NT2/D1 (cell line): ENCODE results near the gene GNMT.

Experiments
- DNase-seq: peaks from one replicate; pipeline ENCODE4 v3.0.0-alpha.2; 2011; ENCODE audit warnings: low read depth, low spot score
- H3K27me3 ChIP-seq: 2 replicates; pipeline ENCODE4 v1.6.0; 2011; ENCODE audit warnings: mild to moderate bottlenecking; ENCODE audit not compliant: insufficient read length, insufficient read depth
- H3K36me3 ChIP-seq: 2 replicates; pipeline ENCODE4 v1.6.1; 2011; ENCODE audit warnings: mild to moderate bottlenecking, low read length, mixed read lengths; ENCODE audit not compliant: insufficient read depth, insufficient read length
- H3K4me1 ChIP-seq: 2 replicates; pipeline ENCODE4 v1.5.1; 2011; ENCODE audit not compliant: insufficient read depth, insufficient read length
- H3K4me3 ChIP-seq: 2 replicates; pipeline ENCODE4 v1.5.1; 2011; ENCODE audit warnings: low read depth; ENCODE audit not compliant: insufficient read length
- H3K9ac ChIP-seq: 2 replicates; pipeline ENCODE4 v1.6.0; 2011; ENCODE audit warnings: low read depth; ENCODE audit not compliant: insufficient read length
- H3K9me3 ChIP-seq: 2 replicates; pipeline ENCODE4 v1.5.1; 2011; ENCODE audit warnings: mild to moderate bottlenecking, low read length; ENCODE audit not compliant: insufficient read depth
- SUZ12 ChIP-seq: IDR thresholded peaks from 2 replicates; pipeline ENCODE4 v1.6.1; 2011; ENCODE audit not compliant: insufficient read length, insufficient read depth; ENCODE audit errors: extremely low read depth
- YY1 ChIP-seq: IDR thresholded peaks from 2 replicates; pipeline ENCODE4 v1.6.1; 2011; ENCODE audit not compliant: insufficient read length, insufficient read depth
- ZNF274 ChIP-seq: IDR thresholded peaks from 2 replicates; pipeline ENCODE4 v1.6.1; 2011; ENCODE audit warnings: mild to moderate bottlenecking, low read depth, low read length

Gene GNMT

DNA sequence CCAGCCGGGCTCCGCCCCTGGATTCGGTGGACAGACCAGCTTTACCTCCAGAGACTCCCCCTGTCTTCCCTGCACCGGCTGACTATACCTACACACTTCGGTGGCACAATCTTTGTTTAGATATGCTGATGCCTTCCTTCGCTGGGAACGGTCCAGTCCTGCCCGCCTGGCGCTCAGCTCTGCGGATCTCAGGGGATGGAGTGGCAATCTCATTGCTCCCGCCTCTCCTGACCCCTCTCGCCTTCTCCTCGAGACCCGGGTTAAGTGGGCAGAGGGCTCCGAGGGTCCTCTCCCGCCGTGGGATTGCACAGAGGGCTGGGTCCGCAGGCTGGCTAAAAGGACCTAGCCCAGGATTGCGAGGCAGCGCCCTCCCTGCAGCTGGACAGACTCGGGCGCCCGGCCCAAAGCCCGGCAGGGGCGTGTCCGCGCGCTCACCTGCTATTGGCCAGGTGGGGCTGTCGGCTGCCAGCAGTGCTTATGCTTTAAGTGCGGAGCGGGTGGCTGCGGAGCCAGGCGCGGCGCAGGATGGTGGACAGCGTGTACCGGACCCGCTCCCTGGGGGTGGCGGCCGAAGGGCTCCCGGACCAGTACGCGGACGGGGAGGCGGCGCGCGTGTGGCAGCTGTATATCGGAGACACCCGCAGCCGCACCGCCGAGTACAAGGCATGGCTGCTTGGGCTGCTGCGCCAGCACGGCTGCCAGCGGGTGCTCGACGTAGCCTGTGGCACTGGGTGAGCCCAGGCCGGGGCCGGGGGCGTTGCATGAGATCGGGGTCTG, at the start of gene GNMT:
Gene GNMT, plus strand, starts transcription at position 512 of the 777 bp plus-strand sequence. Its CDS starts 14 bp downstream, at position 526.
- peaks cover 18% of the 10 kb centered on the region for H3K27me3 ChIP-seq
- H3K36me3 ChIP-seq, result peaks cover 35% of the 10 kb centered on the region
- H3K4me3 ChIP-seq, result peak within 1 kb of the TSS; percentile 41
- DNase-seq, result no peak
- H3K9ac ChIP-seq, result peak within 1 kb of the TSS; percentile 63
- TF ChIP-seq YY1 (no peak), SUZ12 (no peak), ZNF274 (no peak)
- no peaks in the 10 kb centered on the region for H3K9me3 ChIP-seq
- H3K4me1 ChIP-seq, result peaks cover 15% of the 10 kb centered on the region

DNA sequence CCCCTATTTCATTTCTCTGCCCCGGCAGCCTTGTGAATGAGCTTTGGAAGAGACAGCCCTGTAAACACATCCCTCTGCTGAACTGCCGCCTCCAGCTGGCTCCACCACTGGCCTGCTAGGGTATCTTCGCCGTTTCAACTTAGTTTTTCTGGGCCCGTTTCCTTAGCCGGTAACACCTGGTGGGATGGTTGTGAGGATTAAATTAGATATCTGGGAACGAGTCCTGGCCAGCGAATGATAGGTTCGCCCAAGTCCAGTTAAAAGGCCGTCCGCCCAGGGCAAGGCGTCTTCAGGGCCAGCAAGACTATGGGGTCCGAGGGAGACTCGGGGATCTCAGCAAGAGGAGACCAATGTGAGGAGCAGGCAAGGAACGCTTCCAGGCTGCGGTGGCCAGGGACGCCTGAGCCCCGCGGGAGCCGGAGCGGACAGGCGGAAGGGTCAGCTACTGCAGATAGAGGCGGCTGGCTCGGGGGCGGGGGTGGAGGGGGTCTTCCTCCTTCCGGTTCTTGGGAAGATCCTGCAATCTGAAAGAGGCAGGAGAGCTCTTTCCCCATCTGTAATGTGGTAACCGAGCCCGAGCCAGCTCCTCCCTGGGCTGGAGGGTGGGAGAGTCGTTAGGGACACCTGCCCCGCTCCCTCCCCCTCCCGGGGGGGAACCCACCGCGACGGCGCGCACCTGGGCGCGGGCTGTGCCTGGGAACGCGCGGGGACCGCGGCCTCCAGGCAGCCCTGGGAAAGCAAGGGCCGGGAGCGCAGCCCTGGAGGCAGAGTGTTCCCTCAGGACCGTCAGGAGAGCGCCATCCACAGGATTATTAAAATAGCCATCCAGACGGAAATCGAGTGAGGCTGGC, 49.2 kb upstream of the GNMT start:
- Histone ChIP-seq H3K4me1 (no peaks in the 10 kb centered on the region), H3K4me3 (peak overlapping the region; percentile 41), H3K27me3 (no peaks in the 10 kb centered on the region), H3K9ac (peak overlapping the region; percentile 80), H3K9me3 (no peaks in the 10 kb centered on the region), H3K36me3 (no peaks in the 10 kb centered on the region)
- DNase-seq, result no peak
- TF ChIP-seq YY1, result no peak
- no peak for TF ChIP-seq ZNF274
- no peak for TF ChIP-seq SUZ12

DNA sequence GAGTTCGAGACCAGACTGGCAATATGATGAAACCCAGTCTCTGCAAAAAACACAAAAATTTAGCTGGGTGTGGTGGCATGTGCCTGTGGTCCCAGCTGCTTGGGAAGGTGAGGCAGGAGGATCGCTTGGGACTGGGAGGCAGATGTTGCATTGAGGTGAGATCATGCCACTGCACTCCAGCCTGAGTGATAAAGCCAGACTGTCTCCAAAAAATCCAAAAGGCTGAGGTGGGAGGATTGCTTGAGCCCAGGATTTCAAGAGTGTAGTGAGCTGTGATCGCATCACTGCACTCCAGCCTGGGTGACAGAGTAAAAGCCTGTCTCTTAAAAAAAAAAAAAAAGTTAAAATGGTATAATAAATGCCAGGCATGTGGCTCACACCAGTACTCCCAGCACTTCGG, 46.0 kb upstream of the GNMT start:
- Histone ChIP-seq H3K27me3 (no peaks in the 10 kb centered on the region), H3K9ac (no peak overlapping the region), H3K36me3 (no peaks in the 10 kb centered on the region), H3K9me3 (no peaks in the 10 kb centered on the region), H3K4me1 (no peaks in the 10 kb centered on the region), H3K4me3 (no peak overlapping the region)
- no peak for DNase-seq
- TF ChIP-seq ZNF274 (no peak), YY1 (no peak), SUZ12 (no peak)

DNA sequence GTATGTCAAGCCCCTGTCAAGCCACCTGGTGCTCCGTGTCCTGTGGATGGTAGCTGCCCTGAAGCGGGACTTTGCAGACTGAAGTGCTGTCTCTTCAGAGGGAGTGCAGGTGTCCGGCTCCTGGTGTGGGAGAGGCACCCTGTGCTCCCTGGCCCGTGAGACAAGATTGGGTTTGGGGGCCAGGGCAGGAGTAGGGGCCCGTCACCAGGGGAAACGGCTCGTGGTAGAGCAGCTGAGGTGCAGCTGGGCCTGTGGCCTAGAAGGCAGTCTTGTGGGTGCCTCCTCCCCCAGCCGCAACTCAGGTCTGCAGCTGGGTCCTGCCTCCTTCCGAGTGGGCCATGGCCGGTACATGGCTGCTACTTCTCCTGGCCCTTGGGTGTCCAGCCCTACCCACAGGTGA, 44.8 kb upstream of the GNMT start, which contains the start of gene PTCRA:
Gene PTCRA, plus strand, starts transcription at position 322 of the 400 bp plus-strand sequence. Its CDS starts 17 bp downstream, at position 339.
- Histone ChIP-seq H3K9ac (no peak within 1 kb of the TSS), H3K9me3 (no peaks in the 10 kb centered on the region), H3K4me3 (no peak within 1 kb of the TSS), H3K4me1 (no peaks in the 10 kb centered on the region), H3K36me3 (no peaks in the 10 kb centered on the region), H3K27me3 (no peaks in the 10 kb centered on the region)
- no peak for TF ChIP-seq ZNF274
- no peak for TF ChIP-seq SUZ12
- no peak for TF ChIP-seq YY1
- DNase-seq, result no peak

DNA sequence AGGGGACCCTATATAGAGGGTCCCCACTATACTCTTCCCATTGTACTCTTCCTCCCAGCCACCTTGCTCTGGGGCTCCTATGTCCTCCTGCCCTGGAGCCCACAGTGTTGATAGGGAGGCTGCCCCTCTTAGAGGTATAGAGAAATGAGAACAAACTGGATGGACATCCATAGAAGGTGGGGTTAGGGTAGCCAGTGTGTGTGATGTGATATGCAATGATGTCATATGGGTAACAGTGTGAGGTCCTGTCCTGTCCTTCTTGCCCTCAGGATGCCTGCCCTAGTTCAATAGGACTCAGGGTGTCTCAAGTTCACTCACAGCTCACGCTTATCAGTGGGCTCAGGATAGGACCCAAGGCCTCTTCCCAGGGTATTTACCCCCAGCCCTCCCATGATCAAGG, 44.3 kb upstream of the GNMT start:
- no peaks in the 10 kb centered on the region for H3K27me3 ChIP-seq
- no peaks in the 10 kb centered on the region for H3K36me3 ChIP-seq
- no peaks in the 10 kb centered on the region for H3K9me3 ChIP-seq
- DNase-seq, result no peak
- no peak overlapping the region for H3K9ac ChIP-seq
- TF ChIP-seq SUZ12 (no peak), ZNF274 (no peak), YY1 (no peak)
- H3K4me1 ChIP-seq, result no peaks in the 10 kb centered on the region
- no peak overlapping the region for H3K4me3 ChIP-seq

DNA sequence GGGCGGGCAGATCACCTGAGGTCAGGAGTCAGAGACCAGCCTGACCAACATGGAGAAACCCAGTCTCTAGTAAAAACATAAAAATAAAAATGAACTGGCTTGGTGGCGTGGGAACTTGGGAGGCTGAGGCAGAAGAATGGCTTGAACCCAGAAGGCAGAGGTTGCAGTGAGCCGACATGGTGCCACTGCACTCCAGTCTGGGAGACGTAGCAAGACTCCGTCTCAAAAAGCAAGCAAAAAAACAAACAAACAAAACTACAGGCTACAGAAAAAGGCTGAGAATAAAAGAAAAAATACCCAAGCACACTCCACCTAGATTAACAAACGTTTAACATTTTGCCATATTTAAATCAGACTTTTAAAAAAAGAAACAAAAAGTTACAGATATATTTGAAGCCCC, 38.8 kb upstream of the GNMT start:
- Histone ChIP-seq H3K4me3 (no peak overlapping the region), H3K9ac (no peak overlapping the region), H3K4me1 (peaks cover 2% of the 10 kb centered on the region), H3K27me3 (no peaks in the 10 kb centered on the region), H3K36me3 (no peaks in the 10 kb centered on the region), H3K9me3 (no peaks in the 10 kb centered on the region)
- TF ChIP-seq ZNF274 (no peak), SUZ12 (no peak), YY1 (no peak)
- no peak for DNase-seq

DNA sequence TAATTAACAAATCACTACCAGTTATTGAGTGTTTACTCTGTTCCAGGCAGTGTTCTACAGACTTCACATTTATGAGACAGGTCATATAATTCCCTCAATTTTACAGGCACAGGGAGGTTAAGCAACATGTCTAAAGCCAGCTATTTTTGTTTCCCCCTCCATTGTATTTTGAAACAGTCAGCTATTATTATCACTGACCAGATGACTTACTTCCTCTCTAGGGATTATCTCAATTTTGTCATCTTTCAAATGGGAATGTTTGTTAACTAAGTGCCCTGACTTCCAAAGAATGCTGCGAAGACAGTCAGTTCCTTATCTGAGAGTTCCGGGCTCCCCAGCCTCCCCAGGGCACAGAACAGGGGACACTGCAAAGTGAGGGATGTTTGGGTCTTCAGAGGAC, 36.9 kb upstream of the GNMT start:
- DNase-seq, result no peak
- TF ChIP-seq SUZ12 (no peak), YY1 (no peak), ZNF274 (no peak)
- H3K9ac ChIP-seq, result no peak overlapping the region

More for the DNA sequence above, 36.9 kb upstream of the GNMT start:
- H3K27me3 ChIP-seq, result no peaks in the 10 kb centered on the region
- no peaks in the 10 kb centered on the region for H3K36me3 ChIP-seq
- no peak overlapping the region for H3K4me3 ChIP-seq
- H3K9me3 ChIP-seq, result no peaks in the 10 kb centered on the region
- peaks cover 2% of the 10 kb centered on the region for H3K4me1 ChIP-seq
